K562 (cell line): ENCODE data around the gene FRAT2. TPM values are rescaled to one million over a fixed set of nuclear protein-coding genes. Genes with fewer than 3 reads are reported as not detected.

Source experiments
- EP300 ChIP-seq: IDR thresholded peaks from 2 replicates; pipeline ENCODE4 v1.6.1; 2012; ENCODE audit warnings: low read length, improper control_type of control experiment
- MBD2 ChIP-seq: sonication (generic); IDR thresholded peaks from 2 replicates; pipeline ENCODE4 v1.6.1; 2016; ENCODE audit warnings: low read depth, borderline replicate concordance
- MED1 ChIP-seq: sonication (generic); formaldehyde crosslinking; IDR thresholded peaks from 2 replicates; pipeline ENCODE4 v1.8.1; 2023; ENCODE audit warnings: missing genetic modification reagents, borderline replicate concordance
- MITF ChIP-seq: IDR thresholded peaks from 2 replicates; pipeline ENCODE4 v1.6.1; 2014; ENCODE audit warnings: antibody characterized with exemption
- NR4A1 ChIP-seq, 2 experiments: fragments of 250-450 bp in 1 of 2; fragments of 450-650 bp in 1 of 2; sonication (Bioruptor Pico) in 1 of 2; IDR thresholded peaks; 2 replicates each; pipeline versions ENCODE4 v1.4.0 to v1.6.1; 2016 to 2020; ENCODE audit warnings: mild to moderate bottlenecking in 2 of 2, missing compliant biosample characterization in 1 of 2, missing genetic modification characterization in 1 of 2, moderate library complexity in 1 of 2
- SMC3 ChIP-seq: conservative IDR thresholded peaks from 2 replicates; pipeline ENCODE4 v1.6.1; 2011; ENCODE audit warnings: low read depth, low read length, improper control_type of control experiment; ENCODE audit not compliant: insufficient read depth
- SREBF2 ChIP-seq: sonication (generic); formaldehyde crosslinking; IDR thresholded peaks from 2 replicates; pipeline ENCODE4 v1.4.0; 2020; ENCODE audit warnings: mild to moderate bottlenecking, missing genetic modification reagents
- TEAD4 ChIP-seq, 2 experiments: sonication (generic) in 1 of 2; formaldehyde crosslinking in 1 of 2; IDR thresholded peaks; 2 replicates each; pipeline versions ENCODE4 v1.6.1 to v1.8.0; 2012 to 2022; ENCODE audit warnings: borderline replicate concordance in 1 of 2, inconsistent platforms in 1 of 2, low read length in 1 of 2, mild to moderate bottlenecking in 1 of 2, missing genetic modification reagents in 1 of 2
- TFAM ChIP-seq: fragments of 250-450 bp; sonication (Bioruptor Pico); conservative IDR thresholded peaks from 2 replicates; pipeline ENCODE4 v1.5.0; 2021; ENCODE audit warnings: mild to moderate bottlenecking, moderate library complexity
- XRCC5 ChIP-seq: fragments of 200-400 bp; formaldehyde crosslinking; IDR thresholded peaks from 2 replicates; pipeline ENCODE4 v1.6.1; 2017; ENCODE audit warnings: low read depth, mild to moderate bottlenecking, low read length
- ZNF274 ChIP-seq: IDR thresholded peaks from 2 replicates; pipeline ENCODE4 v1.6.1; 2011; ENCODE audit warnings: low read depth, mild to moderate bottlenecking, low read length, moderate library complexity, borderline replicate concordance
- ZNF76 ChIP-seq: fragments of 250-450 bp; sonication (Bioruptor Pico); IDR thresholded peaks from 2 replicates; pipeline ENCODE4 v1.4.0; 2020; ENCODE audit warnings: mild to moderate bottlenecking, moderate library complexity, borderline replicate concordance
- ZNF766 ChIP-seq: fragments of 200-800 bp; sonication (Bioruptor generic); conservative IDR thresholded peaks from 2 replicates; pipeline ENCODE4 v1.6.1; 2016; ENCODE audit warnings: missing genetic modification characterization, missing compliant biosample characterization
- ZNF785 ChIP-seq: fragments of 250-450 bp; sonication (Bioruptor Pico); IDR thresholded peaks from 2 replicates; pipeline ENCODE4 v1.4.0; 2020; ENCODE audit warnings: mild to moderate bottlenecking
- polyA plus RNA-seq, 8 experiments: library from polyadenylated mRNA; depleted of rRNA in 4 of 8; stranded (reverse) in 5 of 8; unstranded in 3 of 8; fragments of >200 nt; fragmentation: Nextera tagmentation in 2 of 8; fragmentation: Illumina TruSeq in 1 of 8; extraction: Ambion mirVana in 2 of 8; extraction: Trizol in 1 of 8; gene quantifications; 2 replicates each; pipeline versions ENCODE4 v1.2.1 to v1.2.3, GENCODE V29; 2011 to 2014; ENCODE audit warnings: inconsistent platforms in 1 of 8, missing spikeins in 1 of 8
- total RNA-seq, 7 experiments: library from RNA; depleted of rRNA in 6 of 7; stranded (reverse); fragments of >200 nt in 6 of 7; fragmentation: Illumina TruSeq in 2 of 7; extraction: Trizol in 2 of 7; gene quantifications; 2 replicates each; pipeline versions ENCODE4 v1.2.1 to v1.2.3, GENCODE V29; 2011 to 2021; ENCODE audit warnings: low replicate concordance in 1 of 7
- TF ChIP-seq, protein P1 (sequence below), 2 experiments: fragments of 450-650 bp in 1 of 2; sonication (generic) in 1 of 2; formaldehyde crosslinking in 1 of 2; IDR thresholded peaks; 2 replicates each; pipeline versions ENCODE4 v1.7.1 to v1.9.0; 2016 to 2022; ENCODE audit warnings: inconsistent platforms in 1 of 2, mild to moderate bottlenecking in 1 of 2, missing genetic modification reagents in 1 of 2
- TF ChIP-seq, protein P2 (sequence below): fragments of 250-450 bp; sonication (Bioruptor Pico); IDR thresholded peaks from 2 replicates; pipeline ENCODE4 v1.5.0; 2021

The FRAT2 gene
- total and polyA plus RNA-seq, 9 of the 15 experiments (the other 6 are each of a cell fraction or from before 2014, with no cell fraction given) = 4.3 to 31.7 (median 19.5) TPM

GRCh38 chr10:97297556-97298222 lies 36.8 kb downstream of the FRAT2 start (continued):
- TF ChIP-seq, protein P1, sequence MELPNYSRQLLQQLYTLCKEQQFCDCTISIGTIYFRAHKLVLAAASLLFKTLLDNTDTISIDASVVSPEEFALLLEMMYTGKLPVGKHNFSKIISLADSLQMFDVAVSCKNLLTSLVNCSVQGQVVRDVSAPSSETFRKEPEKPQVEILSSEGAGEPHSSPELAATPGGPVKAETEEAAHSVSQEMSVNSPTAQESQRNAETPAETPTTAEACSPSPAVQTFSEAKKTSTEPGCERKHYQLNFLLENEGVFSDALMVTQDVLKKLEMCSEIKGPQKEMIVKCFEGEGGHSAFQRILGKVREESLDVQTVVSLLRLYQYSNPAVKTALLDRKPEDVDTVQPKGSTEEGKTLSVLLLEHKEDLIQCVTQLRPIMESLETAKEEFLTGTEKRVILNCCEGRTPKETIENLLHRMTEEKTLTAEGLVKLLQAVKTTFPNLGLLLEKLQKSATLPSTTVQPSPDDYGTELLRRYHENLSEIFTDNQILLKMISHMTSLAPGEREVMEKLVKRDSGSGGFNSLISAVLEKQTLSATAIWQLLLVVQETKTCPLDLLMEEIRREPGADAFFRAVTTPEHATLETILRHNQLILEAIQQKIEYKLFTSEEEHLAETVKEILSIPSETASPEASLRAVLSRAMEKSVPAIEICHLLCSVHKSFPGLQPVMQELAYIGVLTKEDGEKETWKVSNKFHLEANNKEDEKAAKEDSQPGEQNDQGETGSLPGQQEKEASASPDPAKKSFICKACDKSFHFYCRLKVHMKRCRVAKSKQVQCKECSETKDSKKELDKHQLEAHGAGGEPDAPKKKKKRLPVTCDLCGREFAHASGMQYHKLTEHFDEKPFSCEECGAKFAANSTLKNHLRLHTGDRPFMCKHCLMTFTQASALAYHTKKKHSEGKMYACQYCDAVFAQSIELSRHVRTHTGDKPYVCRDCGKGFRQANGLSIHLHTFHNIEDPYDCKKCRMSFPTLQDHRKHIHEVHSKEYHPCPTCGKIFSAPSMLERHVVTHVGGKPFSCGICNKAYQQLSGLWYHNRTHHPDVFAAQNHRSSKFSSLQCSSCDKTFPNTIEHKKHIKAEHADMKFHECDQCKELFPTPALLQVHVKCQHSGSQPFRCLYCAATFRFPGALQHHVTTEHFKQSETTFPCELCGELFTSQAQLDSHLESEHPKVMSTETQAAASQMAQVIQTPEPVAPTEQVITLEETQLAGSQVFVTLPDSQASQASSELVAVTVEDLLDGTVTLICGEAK (IDR thresholded peaks at IDR 0.05) = 0 out of 2 replicates have a peak, but pooled peaks have one; percentile 24
- TF ChIP-seq, protein P1 (CRISPR knock-in tag; IDR thresholded peaks at IDR 0.05) = no peak
- TF ChIP-seq, protein P2, sequence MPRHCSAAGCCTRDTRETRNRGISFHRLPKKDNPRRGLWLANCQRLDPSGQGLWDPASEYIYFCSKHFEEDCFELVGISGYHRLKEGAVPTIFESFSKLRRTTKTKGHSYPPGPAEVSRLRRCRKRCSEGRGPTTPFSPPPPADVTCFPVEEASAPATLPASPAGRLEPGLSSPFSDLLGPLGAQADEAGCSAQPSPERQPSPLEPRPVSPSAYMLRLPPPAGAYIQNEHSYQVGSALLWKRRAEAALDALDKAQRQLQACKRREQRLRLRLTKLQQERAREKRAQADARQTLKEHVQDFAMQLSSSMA (CRISPR knock-in tag) = no peak
- TF ChIP-seq EP300 (peak; percentile 75), MBD2 (peak; percentile 52; the same call in 1 of the 2 replicates), ZNF76 (CRISPR knock-in tag) (no peak), SMC3 (no peak), MED1 (no peak), XRCC5 (no peak), ZNF785 (CRISPR knock-in tag) (no peak), MITF (no peak; the same call in 1 of the 2 replicates), SREBF2 (CRISPR knock-in tag) (no peak), NR4A1 (CRISPR knock-in tag; IDR thresholded peaks at IDR 0.05) (no peak), NR4A1 (tag; IDR thresholded peaks at IDR 0.05) (no peak), TFAM (CRISPR knock-in tag) (no peak), ZNF274 (no peak), TEAD4 (IDR thresholded peaks at IDR 0.05; ENCODE audit: low read length) (peak; percentile 88), TEAD4 (CRISPR knock-in tag; IDR thresholded peaks at IDR 0.05; ENCODE audit: borderline replicate concordance) (no peak), ZNF766 (CRISPR knock-in tag) (no peak)
